SJCRH30 (cell line): Measurements from ENCODE around the gene PRCD. TPM values are rescaled to one million over a fixed set of nuclear protein-coding genes. Genes with fewer than 3 reads are reported as not detected.

ENCODE experiments used
- DNase-seq, 2 experiments: peaks; one replicate each; pipeline ENCODE4 v3.0.0-alpha.2; 2015 to 2020
- H3K27ac ChIP-seq: fragments of 250-450 bp; sonication (Bioruptor Pico); 2 replicates; pipeline ENCODE4 v1.5.1; 2020; ENCODE audit warnings: mild to moderate bottlenecking, moderate library complexity
- H3K27me3 ChIP-seq: fragments of 250-450 bp; sonication (Bioruptor Pico); 2 replicates; pipeline ENCODE4 v1.5.1; 2020; ENCODE audit warnings: mild to moderate bottlenecking, moderate library complexity
- H3K36me3 ChIP-seq: fragments of 250-450 bp; sonication (Bioruptor Pico); 2 replicates; pipeline ENCODE4 v1.5.1; 2020; ENCODE audit warnings: mild to moderate bottlenecking, moderate library complexity
- H3K4me1 ChIP-seq: fragments of 250-450 bp; sonication (Bioruptor Pico); 2 replicates; pipeline ENCODE4 v1.5.1; 2020; ENCODE audit warnings: mild to moderate bottlenecking, moderate library complexity
- H3K4me3 ChIP-seq: fragments of 250-450 bp; sonication (Bioruptor Pico); 2 replicates; pipeline ENCODE4 v1.5.1; 2020; ENCODE audit warnings: mild to moderate bottlenecking, moderate library complexity
- H3K9me3 ChIP-seq: fragments of 250-450 bp; sonication (Bioruptor Pico); replicated peaks from 2 replicates; pipeline ENCODE4 v1.5.1; 2020; ENCODE audit warnings: mild to moderate bottlenecking, moderate library complexity
- total RNA-seq: library from RNA; depleted of rRNA; stranded (reverse); fragments of >200 nt; shearing (Covaris generic); gene quantifications from 2 replicates; pipeline ENCODE4 v1.2.3, GENCODE V29; 2014

The PRCD gene
- total RNA-seq, 1 experiment from 2014 or later, result 2.1 TPM

GRCh38 chr17:76538281-76538931 is 1.4 kb upstream of the PRCD start:
- no peaks in the 10 kb centered on the region for H3K9me3 ChIP-seq
- H3K4me3 ChIP-seq, result no peak overlapping the region
- H3K27ac ChIP-seq, result peak overlapping the region; percentile 39
- DNase-seq, result no peak
- H3K36me3 ChIP-seq, result no peaks in the 10 kb centered on the region
- no peaks in the 10 kb centered on the region for H3K27me3 ChIP-seq
- H3K4me1 ChIP-seq, result peaks cover 36% of the 10 kb centered on the region

- peaks cover 40% of the 10 kb centered on the region for H3K4me1 ChIP-seq
- no peaks in the 10 kb centered on the region for H3K27me3 ChIP-seq
- H3K27ac ChIP-seq, result peak overlapping the region; percentile 39
- DNase-seq, result peak in 1 of 2 experiments; percentile 57
- H3K9me3 ChIP-seq, result no peaks in the 10 kb centered on the region
- H3K36me3 ChIP-seq, result no peaks in the 10 kb centered on the region
- H3K4me3 ChIP-seq, result no peak overlapping the region
Measured at GRCh38 chr17:76538941-76539570, 788 bp upstream of the PRCD start.

- Histone ChIP-seq H3K9me3 (no peaks in the 10 kb centered on the region), H3K27me3 (no peaks in the 10 kb centered on the region), H3K4me3 (peak overlapping the region; percentile 45), H3K27ac (peak overlapping the region; percentile 1; the same call in 1 of the 2 replicates), H3K4me1 (peaks cover 44% of the 10 kb centered on the region), H3K36me3 (no peaks in the 10 kb centered on the region)
- peak; percentile 99 to 100 for DNase-seq
Measured at GRCh38 chr17:76540381-76541300, 797 bp downstream of the PRCD start.

- no peaks in the 10 kb centered on the region for H3K9me3 ChIP-seq
- no peak overlapping the region for H3K27ac ChIP-seq
- no peaks in the 10 kb centered on the region for H3K27me3 ChIP-seq
- H3K36me3 ChIP-seq, result no peaks in the 10 kb centered on the region
- H3K4me1 ChIP-seq, result peaks cover 54% of the 10 kb centered on the region
- H3K4me3 ChIP-seq, result no peak overlapping the region
- no peak for DNase-seq
Measured at GRCh38 chr17:76541739-76542454, 2.1 kb downstream of the PRCD start.

- no peak for DNase-seq
- peaks cover 58% of the 10 kb centered on the region for H3K4me1 ChIP-seq
Measured at GRCh38 chr17:76542566-76542971, 2.7 kb downstream of the PRCD start.

GRCh38 chr17:76542984-76543383 is 3.1 kb downstream of the PRCD start:
- H3K27me3 ChIP-seq, result no peaks in the 10 kb centered on the region
- no peak overlapping the region for H3K4me3 ChIP-seq
- H3K27ac ChIP-seq, result no peak overlapping the region
- H3K36me3 ChIP-seq, result no peaks in the 10 kb centered on the region
- peaks cover 58% of the 10 kb centered on the region for H3K4me1 ChIP-seq
- H3K9me3 ChIP-seq, result no peaks in the 10 kb centered on the region
- no peak for DNase-seq

More at GRCh38 chr17:76542566-76542971, 2.7 kb downstream of the PRCD start:
- H3K27me3 ChIP-seq, result no peaks in the 10 kb centered on the region
- H3K4me3 ChIP-seq, result no peak overlapping the region
- no peak overlapping the region for H3K27ac ChIP-seq
- H3K36me3 ChIP-seq, result no peaks in the 10 kb centered on the region
- H3K9me3 ChIP-seq, result no peaks in the 10 kb centered on the region

GRCh38 chr17:76543482-76543825 is 3.6 kb downstream of the PRCD start:
- no peaks in the 10 kb centered on the region for H3K36me3 ChIP-seq
- peak overlapping the region; percentile 2; the same call in 1 of the 2 replicates for H3K27ac ChIP-seq
- no peak for DNase-seq
- H3K4me3 ChIP-seq, result peak overlapping the region; percentile 43
- peaks cover 57% of the 10 kb centered on the region for H3K4me1 ChIP-seq
- H3K9me3 ChIP-seq, result no peaks in the 10 kb centered on the region
- H3K27me3 ChIP-seq, result no peaks in the 10 kb centered on the region

GRCh38 chr17:76543826-76544545 is 4.1 kb downstream of the PRCD start:
- Histone ChIP-seq H3K4me1 (peaks cover 52% of the 10 kb centered on the region), H3K9me3 (no peaks in the 10 kb centered on the region), H3K36me3 (no peaks in the 10 kb centered on the region), H3K27me3 (no peaks in the 10 kb centered on the region), H3K27ac (peak overlapping the region; percentile 13; the same call in 1 of the 2 replicates), H3K4me3 (peak overlapping the region; percentile 43)
- peak; percentile 85 to 90 for DNase-seq

GRCh38 chr17:76544546-76545365 is 4.9 kb downstream of the PRCD start:
- peaks cover 44% of the 10 kb centered on the region for H3K4me1 ChIP-seq
- H3K4me3 ChIP-seq, result peak overlapping the region; percentile 43
- no peaks in the 10 kb centered on the region for H3K36me3 ChIP-seq
- H3K27me3 ChIP-seq, result no peaks in the 10 kb centered on the region
- peak overlapping the region; percentile 13; the same call in 1 of the 2 replicates for H3K27ac ChIP-seq
- no peak for DNase-seq
- no peaks in the 10 kb centered on the region for H3K9me3 ChIP-seq

GRCh38 chr17:76545918-76546555 is 6.2 kb downstream of the PRCD start:
- Histone ChIP-seq H3K4me3 (no peak overlapping the region), H3K27ac (no peak overlapping the region), H3K27me3 (no peaks in the 10 kb centered on the region), H3K9me3 (no peaks in the 10 kb centered on the region), H3K4me1 (peaks cover 41% of the 10 kb centered on the region), H3K36me3 (no peaks in the 10 kb centered on the region)
- no peak for DNase-seq

GRCh38 chr17:76546556-76547182 is 6.8 kb downstream of the PRCD start:
- peak in 1 of 2 experiments; percentile 60 for DNase-seq
- Histone ChIP-seq H3K9me3 (no peaks in the 10 kb centered on the region), H3K36me3 (no peaks in the 10 kb centered on the region), H3K27ac (no peak overlapping the region), H3K4me1 (peaks cover 38% of the 10 kb centered on the region), H3K4me3 (no peak overlapping the region), H3K27me3 (no peaks in the 10 kb centered on the region)

GRCh38 chr17:76547183-76547641 is 7.4 kb downstream of the PRCD start:
- no peak overlapping the region for H3K4me3 ChIP-seq
- peak; percentile 89 to 95 for DNase-seq
- H3K4me1 ChIP-seq, result peaks cover 35% of the 10 kb centered on the region
- no peaks in the 10 kb centered on the region for H3K36me3 ChIP-seq
- no peaks in the 10 kb centered on the region for H3K9me3 ChIP-seq
- no peaks in the 10 kb centered on the region for H3K27me3 ChIP-seq
- no peak overlapping the region for H3K27ac ChIP-seq
